SK-N-SH treated with all-trans-retinoic acid at 6 μM for 48 hours (cell line): ENCODE measurements around the gene LAPTM4A.

Experiments
- CSDC2 ChIP-seq: fragments of 250-450 bp; sonication (Bioruptor Pico); IDR thresholded peaks from 2 replicates; pipeline ENCODE4 v1.5.0; 2020; ENCODE audit warnings: mild to moderate bottlenecking, moderate library complexity
- ESRRG ChIP-seq: fragments of 250-450 bp; sonication (Bioruptor Pico); IDR thresholded peaks from 2 replicates; pipeline ENCODE4 v1.6.1; 2021; ENCODE audit warnings: mild to moderate bottlenecking
- PPARA ChIP-seq: fragments of 250-450 bp; sonication (Bioruptor Pico); IDR thresholded peaks from 2 replicates; pipeline ENCODE4 v1.5.0; 2020; ENCODE audit warnings: mild to moderate bottlenecking, borderline replicate concordance
- RARB ChIP-seq: fragments of 250-450 bp; sonication (Bioruptor Pico); IDR thresholded peaks from 2 replicates; pipeline ENCODE4 v1.8.0; 2021; ENCODE audit warnings: mild to moderate bottlenecking, moderate library complexity
- ZFP3 ChIP-seq: fragments of 250-450 bp; sonication (Bioruptor Pico); IDR thresholded peaks from 2 replicates; pipeline ENCODE4 v1.5.0; 2020; ENCODE audit warnings: mild to moderate bottlenecking, moderate library complexity
- ZFP30 ChIP-seq: fragments of 450-650 bp; formaldehyde crosslinking; IDR thresholded peaks from 2 replicates; pipeline ENCODE4 v1.5.0; 2022; ENCODE audit warnings: mild to moderate bottlenecking, moderate library complexity
- ZNF565 ChIP-seq: fragments of 450-650 bp; formaldehyde crosslinking; conservative IDR thresholded peaks from 2 replicates; pipeline ENCODE4 v1.5.0; 2020; ENCODE audit warnings: low read depth, mild to moderate bottlenecking, moderate library complexity
- ZNF70 ChIP-seq: fragments of 450-650 bp; formaldehyde crosslinking; IDR thresholded peaks from 2 replicates; pipeline ENCODE4 v1.5.0; 2020; ENCODE audit warnings: mild to moderate bottlenecking, moderate library complexity
- ZNF8 ChIP-seq: fragments of 450-650 bp; formaldehyde crosslinking; IDR thresholded peaks from 2 replicates; pipeline ENCODE4 v1.5.0; 2020; ENCODE audit warnings: mild to moderate bottlenecking, moderate library complexity
- TF ChIP-seq, protein P1 (sequence below): fragments of 250-450 bp; sonication (Bioruptor Pico); IDR thresholded peaks from 2 replicates; pipeline ENCODE4 v1.5.1; 2020; ENCODE audit warnings: low read depth, mild to moderate bottlenecking, moderate library complexity
- TF ChIP-seq, protein P2 (sequence below): fragments of 250-450 bp; sonication (Bioruptor Pico); IDR thresholded peaks from 2 replicates; pipeline ENCODE4 v1.8.0; 2020; ENCODE audit warnings: mild to moderate bottlenecking, moderate library complexity, borderline replicate concordance

DNA sequence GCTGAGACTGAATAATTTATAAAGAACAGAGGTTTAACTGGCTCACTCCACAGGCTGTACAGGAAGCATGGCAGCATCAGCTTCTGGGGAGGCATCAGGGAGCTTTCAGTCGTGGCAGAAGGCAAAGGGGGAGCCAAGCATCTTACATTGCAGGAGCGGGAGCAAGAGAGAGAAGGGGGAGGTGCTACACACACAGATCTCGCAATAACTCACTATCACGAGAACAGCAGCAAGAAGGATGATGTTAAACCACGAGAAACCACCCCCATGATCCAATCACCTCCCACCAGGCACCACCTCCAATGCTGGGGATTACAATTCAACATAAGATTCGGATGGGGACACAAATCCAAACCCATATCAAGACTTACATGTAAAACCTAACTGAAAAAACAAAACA is 21.2 kb downstream of the LAPTM4A start:
- TF ChIP-seq, protein P1, sequence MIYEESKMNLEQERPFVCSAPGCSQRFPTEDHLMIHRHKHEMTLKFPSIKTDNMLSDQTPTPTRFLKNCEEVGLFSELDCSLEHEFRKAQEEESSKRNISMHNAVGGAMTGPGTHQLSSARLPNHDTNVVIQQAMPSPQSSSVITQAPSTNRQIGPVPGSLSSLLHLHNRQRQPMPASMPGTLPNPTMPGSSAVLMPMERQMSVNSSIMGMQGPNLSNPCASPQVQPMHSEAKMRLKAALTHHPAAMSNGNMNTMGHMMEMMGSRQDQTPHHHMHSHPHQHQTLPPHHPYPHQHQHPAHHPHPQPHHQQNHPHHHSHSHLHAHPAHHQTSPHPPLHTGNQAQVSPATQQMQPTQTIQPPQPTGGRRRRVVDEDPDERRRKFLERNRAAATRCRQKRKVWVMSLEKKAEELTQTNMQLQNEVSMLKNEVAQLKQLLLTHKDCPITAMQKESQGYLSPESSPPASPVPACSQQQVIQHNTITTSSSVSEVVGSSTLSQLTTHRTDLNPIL (CRISPR knock-in tag) = no peak
- TF ChIP-seq, protein P2, sequence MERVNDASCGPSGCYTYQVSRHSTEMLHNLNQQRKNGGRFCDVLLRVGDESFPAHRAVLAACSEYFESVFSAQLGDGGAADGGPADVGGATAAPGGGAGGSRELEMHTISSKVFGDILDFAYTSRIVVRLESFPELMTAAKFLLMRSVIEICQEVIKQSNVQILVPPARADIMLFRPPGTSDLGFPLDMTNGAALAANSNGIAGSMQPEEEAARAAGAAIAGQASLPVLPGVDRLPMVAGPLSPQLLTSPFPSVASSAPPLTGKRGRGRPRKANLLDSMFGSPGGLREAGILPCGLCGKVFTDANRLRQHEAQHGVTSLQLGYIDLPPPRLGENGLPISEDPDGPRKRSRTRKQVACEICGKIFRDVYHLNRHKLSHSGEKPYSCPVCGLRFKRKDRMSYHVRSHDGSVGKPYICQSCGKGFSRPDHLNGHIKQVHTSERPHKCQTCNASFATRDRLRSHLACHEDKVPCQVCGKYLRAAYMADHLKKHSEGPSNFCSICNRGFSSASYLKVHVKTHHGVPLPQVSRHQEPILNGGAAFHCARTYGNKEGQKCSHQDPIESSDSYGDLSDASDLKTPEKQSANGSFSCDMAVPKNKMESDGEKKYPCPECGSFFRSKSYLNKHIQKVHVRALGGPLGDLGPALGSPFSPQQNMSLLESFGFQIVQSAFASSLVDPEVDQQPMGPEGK (CRISPR knock-in tag) = no peak
- TF ChIP-seq ESRRG = no peak
- no peak for TF ChIP-seq ZNF565 (CRISPR knock-in tag)
- no peak for TF ChIP-seq CSDC2 (CRISPR knock-in tag)
- TF ChIP-seq PPARA (CRISPR knock-in tag) = no peak
- no peak for TF ChIP-seq ZFP3 (CRISPR knock-in tag)
- no peak for TF ChIP-seq ZNF8 (CRISPR knock-in tag)
- TF ChIP-seq ZFP30 (CRISPR knock-in tag) = no peak
- TF ChIP-seq RARB (CRISPR knock-in tag) = no peak
- no peak for TF ChIP-seq ZNF70 (CRISPR knock-in tag)
